Type B pancreatic cell (in vitro differentiated cells): ENCODE measurements around the gene TBCC. TPM values are rescaled to one million over a fixed set of nuclear protein-coding genes. Genes with fewer than 3 reads are reported as not detected.

ENCODE experiments used
- DNase-seq: peaks from one replicate; pipeline ENCODE4 v3.0.0; 2021; ENCODE audit warnings: mixed read lengths; ENCODE audit not compliant: unreplicated experiment; ENCODE audit errors: extremely low spot score
- H3K27ac Mint-ChIP-seq: 2 replicates; pipeline ENCODE4 v1.8.0; 2021; ENCODE audit warnings: mild to moderate bottlenecking, mixed read lengths
- H3K27me3 Mint-ChIP-seq: 2 replicates; pipeline ENCODE4 v1.8.0; 2021; ENCODE audit warnings: mixed read lengths
- H3K36me3 Mint-ChIP-seq: 2 replicates; pipeline ENCODE4 v1.8.0; 2021; ENCODE audit warnings: mixed read lengths
- H3K4me1 Mint-ChIP-seq: one replicate; pipeline ENCODE4 v1.8.0; 2021; ENCODE audit warnings: mixed read lengths; ENCODE audit not compliant: unreplicated experiment
- H3K4me3 Mint-ChIP-seq: 2 replicates; pipeline ENCODE4 v1.8.0; 2021; ENCODE audit warnings: mild to moderate bottlenecking, mixed read lengths
- H3K9me3 Mint-ChIP-seq: 2 replicates; pipeline ENCODE4 v1.8.0; 2021; ENCODE audit warnings: mixed read lengths
- CTCF ChIP-seq: fragments of 200-600 bp; sonication (generic); conservative IDR thresholded peaks from 2 replicates; pipeline ENCODE4 v1.5.0; 2021; ENCODE audit warnings: antibody characterized with exemption, mild to moderate bottlenecking
- total RNA-seq: library from RNA; stranded (reverse); gene quantifications from 2 replicates; pipeline ENCODE4 v1.2.1, GENCODE V29; 2021; ENCODE audit warnings: low replicate concordance

TBCC gene
- total RNA-seq, 1 donor from 2014 or later = 29.3 TPM

- no peak for DNase-seq
- H3K9me3 Mint-ChIP-seq = no peaks in the 10 kb centered on the region
- no peak for TF ChIP-seq CTCF
- no peak overlapping the region for H3K4me3 Mint-ChIP-seq
- H3K27me3 Mint-ChIP-seq = no peaks in the 10 kb centered on the region
- H3K27ac Mint-ChIP-seq = no peak overlapping the region
- H3K4me1 Mint-ChIP-seq = peaks cover 19% of the 10 kb centered on the region
- H3K36me3 Mint-ChIP-seq = no peaks in the 10 kb centered on the region
Observed at GRCh38 chr6:42766163-42766670, 20.3 kb upstream of the TBCC start.

- TF ChIP-seq CTCF = no peak
- Mint-ChIP-seq H3K9me3 (no peaks in the 10 kb centered on the region), H3K27ac (no peak overlapping the region), H3K4me3 (no peak overlapping the region), H3K27me3 (no peaks in the 10 kb centered on the region), H3K36me3 (no peaks in the 10 kb centered on the region), H3K4me1 (peaks cover 14% of the 10 kb centered on the region)
- DNase-seq = no peak
Observed at GRCh38 chr6:42764911-42765648, 19.2 kb upstream of the TBCC start.

- no peaks in the 10 kb centered on the region for H3K9me3 Mint-ChIP-seq
- no peak for DNase-seq
- no peak for TF ChIP-seq CTCF
- peaks cover 20% of the 10 kb centered on the region for H3K4me1 Mint-ChIP-seq
- no peaks in the 10 kb centered on the region for H3K27me3 Mint-ChIP-seq
- H3K27ac Mint-ChIP-seq = no peak overlapping the region
- no peak overlapping the region for H3K4me3 Mint-ChIP-seq
- H3K36me3 Mint-ChIP-seq = peaks cover 6% of the 10 kb centered on the region
Observed at GRCh38 chr6:42762950-42763349, 17.0 kb upstream of the TBCC start.

- Mint-ChIP-seq H3K9me3 (no peaks in the 10 kb centered on the region), H3K27me3 (no peaks in the 10 kb centered on the region), H3K36me3 (peaks cover 6% of the 10 kb centered on the region), H3K27ac (no peak overlapping the region), H3K4me1 (peaks cover 20% of the 10 kb centered on the region), H3K4me3 (no peak overlapping the region)
- no peak for DNase-seq
- no peak for TF ChIP-seq CTCF
Observed at GRCh38 chr6:42762426-42762859, 16.5 kb upstream of the TBCC start.

GRCh38 chr6:42761287-42762067, 15.6 kb upstream of the TBCC start:
- no peak for TF ChIP-seq CTCF
- H3K4me1 Mint-ChIP-seq = peaks cover 20% of the 10 kb centered on the region
- H3K27me3 Mint-ChIP-seq = no peaks in the 10 kb centered on the region
- H3K27ac Mint-ChIP-seq = no peak overlapping the region
- no peaks in the 10 kb centered on the region for H3K9me3 Mint-ChIP-seq
- no peak for DNase-seq
- peaks cover 6% of the 10 kb centered on the region for H3K36me3 Mint-ChIP-seq
- H3K4me3 Mint-ChIP-seq = no peak overlapping the region
